Glomerular visceral epithelial cell (primary cell): ENCODE results near the gene DENND6B.

ENCODE experiments used
- DNase-seq: peaks from one replicate; pipeline ENCODE4 v3.0.0-alpha.2; 2016; ENCODE audit errors: extremely low spot score

Gene DENND6B

GRCh38 chr22:50303848-50304527 is 22.8 kb downstream of the DENND6B start:
- peak; percentile 60 for DNase-seq

GRCh38 chr22:50303515-50303847 is 23.3 kb downstream of the DENND6B start:
- DNase-seq, result no peak

- no peak for DNase-seq
These were observed 24.2 kb downstream of the DENND6B start for GRCh38 chr22:50302564-50302963.

- peak; percentile 78 for DNase-seq
These were observed 24.7 kb downstream of the DENND6B start for GRCh38 chr22:50302041-50302541.

GRCh38 chr22:50301581-50301991 is 25.2 kb downstream of the DENND6B start:
- DNase-seq, result no peak

- no peak for DNase-seq
These were observed 26.1 kb downstream of the DENND6B start for GRCh38 chr22:50300620-50301257.

GRCh38 chr22:50299785-50300619 is 26.8 kb downstream of the DENND6B start:
- no peak for DNase-seq

GRCh38 chr22:50298937-50299784 is 27.7 kb downstream of the DENND6B start:
- DNase-seq, result no peak

- DNase-seq, result no peak
These were observed 28.6 kb downstream of the DENND6B start for GRCh38 chr22:50298266-50298637.

GRCh38 chr22:50297510-50298265 is 29.1 kb downstream of the DENND6B start:
- no peak for DNase-seq

- no peak for DNase-seq
These were observed 29.9 kb downstream of the DENND6B start for GRCh38 chr22:50296658-50297490.

GRCh38 chr22:50294319-50294656 is 32.5 kb downstream of the DENND6B start:
- no peak for DNase-seq

GRCh38 chr22:50293441-50294318 is 33.1 kb downstream of the DENND6B start:
- DNase-seq, result peak; percentile 86

GRCh38 chr22:50292643-50293440 is 34.0 kb downstream of the DENND6B start:
- DNase-seq, result peak; percentile 71

- DNase-seq, result no peak
These were observed 36.7 kb downstream of the DENND6B start for GRCh38 chr22:50289942-50290630.

- DNase-seq, result no peak
These were observed 37.5 kb downstream of the DENND6B start for GRCh38 chr22:50289151-50289941.

- DNase-seq, result no peak
These were observed 39.1 kb downstream of the DENND6B start for GRCh38 chr22:50287731-50288130.
